ENCODE data around the gene LRRIQ3.

The LRRIQ3 gene

DNA sequence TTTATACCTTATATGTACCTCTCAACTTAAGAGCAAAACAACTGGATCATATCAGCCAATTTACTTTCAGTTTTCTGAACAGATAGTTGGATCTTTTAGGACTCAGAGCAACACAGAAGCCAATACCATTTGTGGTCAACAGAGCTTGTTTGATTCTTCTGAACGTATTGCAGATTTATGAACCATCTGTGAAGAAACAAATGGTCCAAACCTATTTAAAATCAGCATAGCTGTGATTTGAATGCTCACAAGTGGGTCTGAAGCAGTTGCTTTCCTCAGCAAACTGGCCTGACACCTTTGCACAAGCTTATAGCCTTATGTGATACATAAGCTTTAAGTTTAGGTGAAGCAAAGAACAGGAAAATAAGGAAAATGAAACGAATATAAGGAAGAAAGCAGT, 147.6 kb downstream of the LRRIQ3 start:
- TF ChIP-seq, protein P1, sequence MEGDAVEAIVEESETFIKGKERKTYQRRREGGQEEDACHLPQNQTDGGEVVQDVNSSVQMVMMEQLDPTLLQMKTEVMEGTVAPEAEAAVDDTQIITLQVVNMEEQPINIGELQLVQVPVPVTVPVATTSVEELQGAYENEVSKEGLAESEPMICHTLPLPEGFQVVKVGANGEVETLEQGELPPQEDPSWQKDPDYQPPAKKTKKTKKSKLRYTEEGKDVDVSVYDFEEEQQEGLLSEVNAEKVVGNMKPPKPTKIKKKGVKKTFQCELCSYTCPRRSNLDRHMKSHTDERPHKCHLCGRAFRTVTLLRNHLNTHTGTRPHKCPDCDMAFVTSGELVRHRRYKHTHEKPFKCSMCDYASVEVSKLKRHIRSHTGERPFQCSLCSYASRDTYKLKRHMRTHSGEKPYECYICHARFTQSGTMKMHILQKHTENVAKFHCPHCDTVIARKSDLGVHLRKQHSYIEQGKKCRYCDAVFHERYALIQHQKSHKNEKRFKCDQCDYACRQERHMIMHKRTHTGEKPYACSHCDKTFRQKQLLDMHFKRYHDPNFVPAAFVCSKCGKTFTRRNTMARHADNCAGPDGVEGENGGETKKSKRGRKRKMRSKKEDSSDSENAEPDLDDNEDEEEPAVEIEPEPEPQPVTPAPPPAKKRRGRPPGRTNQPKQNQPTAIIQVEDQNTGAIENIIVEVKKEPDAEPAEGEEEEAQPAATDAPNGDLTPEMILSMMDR (conservative IDR thresholded peaks at IDR 0.05; ENCODE audit: low read depth, low read length), result no peak
- DNase-seq (ENCODE audit: low read depth), result no peak
- H3K4me3 ChIP-seq (ENCODE audit: low read length), result no peak overlapping the region

DNA sequence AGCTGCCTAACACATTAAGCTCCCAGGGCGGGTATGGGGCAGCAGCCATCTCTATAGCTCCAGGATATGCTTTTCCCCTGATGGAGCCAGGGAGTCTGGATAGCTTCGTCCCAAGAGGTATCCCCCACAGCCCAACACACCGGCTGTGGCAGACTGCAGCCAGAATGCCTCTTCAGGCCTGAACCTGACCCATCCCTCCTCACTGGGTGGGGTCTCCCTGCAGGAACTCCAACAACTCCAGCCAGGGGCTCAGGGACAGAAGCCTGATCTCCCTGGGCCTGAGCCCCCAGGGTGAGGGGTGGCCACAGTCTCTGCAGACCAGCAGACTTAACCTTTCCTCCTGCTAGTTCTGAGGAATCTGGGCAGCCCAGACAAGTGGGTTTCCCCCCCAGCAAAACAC, 159.9 kb downstream of the LRRIQ3 start:
- DNase-seq (ENCODE audit: low read depth), result no peak
- no peak overlapping the region for H3K4me3 ChIP-seq (ENCODE audit: low read length)
- TF ChIP-seq, protein P1 (conservative IDR thresholded peaks at IDR 0.05; ENCODE audit: low read depth, low read length), result no peak

DNA sequence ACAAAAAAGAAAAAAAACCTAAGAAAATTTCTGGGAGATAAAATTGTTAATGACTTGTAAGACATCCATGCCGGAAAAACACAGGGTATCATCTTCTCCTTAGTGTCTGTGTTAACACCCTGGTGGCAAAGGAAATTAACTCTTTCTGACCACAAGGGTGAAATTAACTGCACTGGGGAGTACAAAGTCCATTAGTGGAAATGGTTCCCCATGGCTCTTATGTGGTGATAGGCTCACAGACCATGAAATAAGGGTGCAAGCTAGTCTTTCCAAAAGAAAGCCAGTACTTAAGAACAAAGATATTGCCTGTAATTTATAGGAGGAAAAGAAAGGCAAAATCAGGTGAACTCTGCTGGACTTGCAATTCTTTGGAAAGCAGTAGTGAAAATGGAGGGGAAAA, 185.4 kb downstream of the LRRIQ3 start:
- no peak for DNase-seq (ENCODE audit: low read depth)
- TF ChIP-seq, protein P1 (conservative IDR thresholded peaks at IDR 0.05; ENCODE audit: low read depth, low read length), result no peak
- no peak overlapping the region for H3K4me3 ChIP-seq (ENCODE audit: low read length)

DNA sequence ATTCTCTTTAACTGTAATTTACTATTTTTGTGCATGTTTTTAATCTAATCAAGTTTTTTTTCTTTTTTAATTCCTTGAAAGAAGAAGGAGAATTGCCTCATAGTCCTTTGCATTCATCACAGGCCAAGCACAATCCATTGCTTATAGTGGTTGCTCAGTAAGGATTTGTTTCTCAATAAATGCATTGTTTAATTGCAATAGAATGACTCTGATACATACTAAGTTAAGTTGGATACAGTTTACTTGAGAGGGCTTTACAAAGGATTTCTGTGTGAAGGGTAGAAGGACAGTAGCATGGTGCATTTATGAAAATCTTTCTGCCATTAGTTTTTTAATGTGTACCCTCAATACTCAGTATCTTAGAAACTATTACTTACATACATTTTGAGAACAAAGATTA, 186.2 kb downstream of the LRRIQ3 start:
- TF ChIP-seq, protein P1 (conservative IDR thresholded peaks at IDR 0.05; ENCODE audit: low read depth, low read length), result no peak
- H3K4me3 ChIP-seq (ENCODE audit: low read length), result no peak overlapping the region
- DNase-seq (ENCODE audit: low read depth), result no peak

DNA sequence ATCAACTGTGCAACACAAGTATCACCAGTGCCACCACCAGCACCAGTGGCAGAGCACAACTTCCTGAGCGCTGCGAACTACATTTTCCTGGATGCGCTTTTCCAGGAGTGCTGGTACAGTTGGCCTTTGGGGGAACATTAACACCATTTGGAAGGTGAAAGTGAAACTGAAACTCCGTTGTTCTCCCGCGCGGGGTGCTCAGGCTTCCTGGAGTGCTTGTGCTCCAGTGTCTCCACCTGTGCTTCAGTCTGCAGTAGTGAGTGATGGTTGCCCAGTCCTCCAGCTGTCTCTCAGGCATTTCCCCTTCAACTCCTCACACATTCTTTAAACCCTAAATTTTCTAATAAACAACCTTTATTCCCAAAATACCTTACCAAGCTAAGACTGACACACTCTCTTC, 187.8 kb downstream of the LRRIQ3 start:
- TF ChIP-seq, protein P1 (conservative IDR thresholded peaks at IDR 0.05; ENCODE audit: low read depth, low read length), result no peak
- DNase-seq (ENCODE audit: low read depth), result no peak
- H3K4me3 ChIP-seq (ENCODE audit: low read length), result no peak overlapping the region

DNA sequence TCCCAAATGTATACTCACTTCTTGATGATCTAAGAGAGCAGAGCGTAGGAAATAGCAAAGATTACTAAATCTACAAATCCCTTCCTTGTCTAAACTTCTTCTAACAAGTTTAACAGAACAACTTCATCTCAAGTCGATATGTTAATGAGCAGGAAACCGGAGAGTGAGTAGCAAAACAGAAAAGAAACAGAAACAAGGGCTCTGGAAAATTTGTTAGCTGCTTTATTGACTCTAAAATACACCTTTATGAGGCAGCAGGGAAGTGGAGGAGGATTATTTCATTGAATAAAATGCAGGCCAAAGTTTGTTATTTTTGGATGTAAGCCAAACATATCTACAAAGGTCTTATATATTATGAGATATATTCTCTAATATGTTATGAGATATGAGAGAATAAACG, 192.4 kb downstream of the LRRIQ3 start:
- TF ChIP-seq, protein P1 (conservative IDR thresholded peaks at IDR 0.05; ENCODE audit: low read depth, low read length), result no peak
- DNase-seq (ENCODE audit: low read depth), result no peak
- no peak overlapping the region for H3K4me3 ChIP-seq (ENCODE audit: low read length)

DNA sequence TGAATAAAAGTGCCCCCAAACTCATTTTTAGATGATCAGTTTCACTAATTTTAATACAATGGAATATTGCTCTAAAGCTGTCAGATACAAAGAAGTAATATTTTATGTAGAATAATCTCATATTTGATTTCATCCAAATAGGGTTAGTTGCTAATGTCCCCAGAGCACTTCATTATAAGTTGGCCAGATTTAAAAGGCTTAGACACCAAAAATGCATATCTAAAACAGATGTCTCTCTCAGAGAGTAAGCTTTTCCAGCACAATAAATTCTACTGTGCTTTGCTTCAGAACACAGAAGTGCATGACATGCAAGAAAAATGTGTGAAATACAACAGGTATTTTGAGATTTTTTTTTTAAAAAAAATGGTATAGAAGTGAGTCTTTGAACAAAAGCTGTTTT, 194.2 kb downstream of the LRRIQ3 start:
- no peak for DNase-seq (ENCODE audit: low read depth)
- TF ChIP-seq, protein P1 (conservative IDR thresholded peaks at IDR 0.05; ENCODE audit: low read depth, low read length), result no peak

More for the DNA sequence above, 194.2 kb downstream of the LRRIQ3 start:
- no peak overlapping the region for H3K4me3 ChIP-seq (ENCODE audit: low read length)
